ENCODE measurements around the gene FYN.

FYN gene

DNA sequence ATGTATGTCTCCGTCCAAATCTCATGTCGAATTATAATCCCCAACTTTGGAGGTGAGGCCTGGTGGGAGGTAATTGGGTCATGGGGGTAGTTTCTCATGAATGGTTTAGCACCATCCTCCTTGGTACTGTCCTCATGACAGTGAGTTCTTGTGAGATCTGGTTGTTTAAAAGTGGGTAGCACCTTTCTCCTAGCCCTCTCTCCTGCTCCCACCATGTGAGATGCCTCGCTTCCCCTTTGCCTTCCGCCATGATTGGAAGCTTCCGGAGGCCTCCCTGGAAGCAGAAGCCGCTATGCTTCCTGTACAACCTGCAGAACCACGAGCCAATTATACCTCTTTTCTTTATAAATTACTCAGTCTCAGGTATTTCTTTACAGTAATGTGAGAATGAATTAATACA, 123.1 kb downstream of the FYN start:
- no peak for DNase-seq (ENCODE audit: low read depth in 2 of 2)

DNA sequence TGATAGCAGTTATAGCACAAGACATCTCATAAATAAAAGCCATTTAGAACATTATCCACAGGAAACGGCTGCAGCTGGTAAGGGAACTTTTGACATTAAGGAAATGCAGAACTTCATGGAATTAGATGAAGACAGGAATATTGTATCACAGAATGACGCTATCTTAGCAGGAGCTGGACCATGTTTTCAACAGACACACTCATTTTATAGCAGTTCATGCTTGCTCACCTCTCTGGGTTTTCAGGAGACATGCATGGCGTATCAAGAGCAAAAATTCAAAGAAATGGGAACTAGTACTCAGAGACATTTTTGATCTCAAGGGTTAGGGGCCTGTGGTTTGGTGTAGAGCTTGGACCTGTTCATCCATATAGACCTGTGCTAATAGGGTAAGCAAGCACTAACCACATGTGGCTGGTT, 125.0 kb downstream of the FYN start:
- DNase-seq (ENCODE audit: low read depth in 2 of 2): no peak

DNA sequence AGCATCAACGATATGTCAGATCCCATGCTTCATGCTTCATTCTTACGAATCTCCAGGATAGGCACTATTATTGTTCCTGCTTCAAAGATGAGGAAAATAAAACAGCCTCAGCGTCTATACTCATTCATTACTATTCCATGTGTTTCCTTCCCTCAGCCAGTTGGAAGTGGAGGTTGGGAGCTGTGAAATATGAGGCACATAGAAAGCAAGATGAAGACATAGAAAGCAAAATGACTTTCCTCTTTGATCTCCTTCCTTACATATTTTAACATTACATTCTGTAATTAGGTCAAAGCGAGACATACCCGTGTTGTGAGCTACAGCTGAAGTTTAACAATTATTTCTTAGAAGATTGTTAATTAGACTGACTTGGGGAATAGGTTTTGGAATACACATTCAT, 125.4 kb downstream of the FYN start:
- no peak for DNase-seq (ENCODE audit: low read depth in 2 of 2)

DNA sequence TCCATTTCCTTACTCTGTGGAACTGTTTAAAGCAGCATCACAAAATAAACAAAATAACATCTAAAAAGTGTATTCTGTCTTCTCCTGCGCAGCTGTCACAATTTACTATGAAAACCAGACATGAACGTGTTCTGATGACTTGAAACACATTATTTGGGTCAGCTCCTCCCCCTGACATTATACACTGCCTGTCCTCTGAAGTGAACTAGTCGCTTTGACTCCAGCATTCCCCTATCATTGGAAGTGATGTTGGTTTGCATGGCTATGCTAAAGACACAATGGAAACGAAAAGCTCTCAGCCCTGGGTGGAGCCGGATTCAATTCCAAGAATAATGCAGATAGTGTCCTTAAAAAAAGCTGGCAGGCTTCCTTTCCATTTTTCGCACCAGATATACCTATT, 125.9 kb downstream of the FYN start:
- DNase-seq (ENCODE audit: low read depth in 2 of 2): no peak

DNA sequence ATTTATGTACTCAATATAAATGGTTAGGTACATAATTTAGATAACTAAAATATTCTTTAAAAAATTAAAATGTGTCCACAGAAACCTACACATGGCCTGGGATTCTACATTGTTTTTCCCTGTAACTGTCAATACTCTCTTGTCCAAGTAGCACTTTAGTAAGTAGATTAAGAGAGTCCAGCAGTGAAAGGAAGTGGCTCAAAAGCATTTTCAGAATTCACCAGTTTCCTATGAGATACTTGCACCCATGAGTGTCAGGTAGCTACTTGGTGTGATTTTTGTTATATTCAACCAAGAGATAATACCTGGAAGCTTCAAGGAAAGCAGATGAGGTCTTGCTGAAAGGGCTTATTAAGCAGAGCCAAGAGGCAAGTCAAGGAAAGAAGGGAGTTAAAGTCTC, 126.3 kb downstream of the FYN start:
- no peak for DNase-seq (ENCODE audit: low read depth in 2 of 2)

DNA sequence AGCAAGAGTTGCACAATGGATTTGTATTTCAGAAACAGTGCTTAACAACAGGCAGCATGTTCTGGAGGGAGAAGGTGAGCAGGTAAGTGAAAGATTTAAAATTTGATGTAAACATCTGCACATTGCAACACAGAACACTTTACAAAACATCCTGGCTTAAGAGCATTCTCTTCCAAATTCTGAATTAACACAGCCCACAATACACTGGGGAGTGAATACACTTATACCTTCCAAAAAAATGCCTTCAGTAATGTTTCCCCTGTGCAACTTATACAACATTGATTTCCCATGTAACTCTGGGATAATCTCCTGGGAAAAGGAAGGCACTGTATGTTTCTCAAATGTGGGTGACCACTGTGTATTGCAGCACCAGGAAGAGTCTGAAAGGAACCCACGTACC, 127.6 kb downstream of the FYN start:
- DNase-seq (ENCODE audit: low read depth in 2 of 2): no peak

DNA sequence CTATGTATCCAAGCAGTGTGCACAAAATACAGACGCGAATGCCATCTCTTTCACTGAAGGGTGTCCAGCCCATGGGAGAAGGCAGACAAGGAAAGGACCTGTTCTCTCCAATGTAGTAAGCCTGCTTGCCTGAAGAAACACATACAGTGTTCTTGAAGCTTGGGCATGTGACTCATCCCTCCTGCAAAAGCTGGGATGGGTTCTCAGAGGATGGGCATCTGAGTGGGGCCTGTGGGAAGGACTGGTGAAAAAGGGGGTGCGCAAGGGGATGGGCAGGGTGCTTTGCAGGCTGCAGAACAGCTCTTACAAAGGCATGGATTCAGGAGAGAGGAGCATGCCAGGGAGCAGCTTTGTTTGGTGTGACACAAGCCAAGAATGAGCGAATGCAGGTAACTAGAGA, 128.1 kb downstream of the FYN start:
- DNase-seq (ENCODE audit: low read depth in 2 of 2): no peak

DNA sequence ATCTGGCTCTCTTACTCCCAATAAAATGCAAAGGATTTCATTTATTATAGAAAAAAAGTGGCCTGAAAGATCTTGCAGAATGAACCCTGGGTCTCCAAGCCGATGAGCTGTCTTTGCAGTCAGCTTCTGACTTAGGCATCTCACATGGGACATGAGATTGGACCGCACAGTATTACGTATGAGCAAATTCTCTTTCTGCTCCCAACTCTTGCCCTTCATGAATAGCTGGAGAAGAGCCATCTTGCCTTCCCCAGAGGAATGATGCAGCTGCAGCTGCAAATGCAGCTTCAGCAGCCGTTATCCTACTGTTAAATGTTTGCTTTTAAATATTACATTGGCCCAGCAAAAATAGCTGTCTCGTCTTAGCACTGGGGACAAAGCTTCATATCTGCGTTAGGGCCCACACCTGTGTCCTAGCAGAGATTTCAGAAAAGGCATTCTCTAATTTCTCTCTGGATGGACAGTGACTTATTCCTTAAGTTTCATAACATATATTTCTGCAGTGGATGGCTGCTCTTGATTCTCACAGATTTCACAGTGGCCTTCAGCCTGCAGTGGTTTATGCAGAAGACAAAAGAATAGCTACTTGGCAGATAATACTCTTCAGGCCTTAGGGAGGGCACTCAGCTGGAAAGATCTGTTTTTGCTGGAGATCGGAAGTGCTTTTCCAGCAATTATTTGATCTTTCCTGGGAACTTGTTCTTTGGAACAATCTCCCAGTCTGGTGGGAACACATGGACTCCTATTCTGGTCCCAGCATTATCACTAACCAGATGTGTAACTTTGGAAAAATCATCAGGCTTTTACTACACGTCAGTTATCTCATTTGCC, 129.2 kb downstream of the FYN start:
- DNase-seq (ENCODE audit: low read depth in 2 of 2): no peak

DNA sequence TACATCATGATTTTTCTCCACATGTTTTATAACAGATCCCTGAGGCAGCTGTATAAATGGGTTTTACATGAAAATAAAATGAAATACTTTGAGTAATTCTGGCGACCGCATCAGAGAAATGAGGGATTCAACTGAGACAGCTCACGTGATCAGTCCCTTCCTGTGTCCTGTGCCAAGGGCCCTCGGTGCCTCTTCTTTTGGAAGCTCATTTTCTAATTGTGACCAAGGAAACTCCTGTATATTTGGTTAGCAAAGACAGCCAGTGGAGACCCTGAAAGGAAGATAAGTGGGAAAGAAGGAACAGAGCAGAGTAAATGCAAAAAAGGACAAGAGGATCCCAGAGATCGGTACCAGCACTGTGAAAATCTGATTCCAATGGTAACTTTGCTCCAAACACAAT, 129.9 kb downstream of the FYN start:
- no peak for DNase-seq (ENCODE audit: low read depth in 2 of 2)

DNA sequence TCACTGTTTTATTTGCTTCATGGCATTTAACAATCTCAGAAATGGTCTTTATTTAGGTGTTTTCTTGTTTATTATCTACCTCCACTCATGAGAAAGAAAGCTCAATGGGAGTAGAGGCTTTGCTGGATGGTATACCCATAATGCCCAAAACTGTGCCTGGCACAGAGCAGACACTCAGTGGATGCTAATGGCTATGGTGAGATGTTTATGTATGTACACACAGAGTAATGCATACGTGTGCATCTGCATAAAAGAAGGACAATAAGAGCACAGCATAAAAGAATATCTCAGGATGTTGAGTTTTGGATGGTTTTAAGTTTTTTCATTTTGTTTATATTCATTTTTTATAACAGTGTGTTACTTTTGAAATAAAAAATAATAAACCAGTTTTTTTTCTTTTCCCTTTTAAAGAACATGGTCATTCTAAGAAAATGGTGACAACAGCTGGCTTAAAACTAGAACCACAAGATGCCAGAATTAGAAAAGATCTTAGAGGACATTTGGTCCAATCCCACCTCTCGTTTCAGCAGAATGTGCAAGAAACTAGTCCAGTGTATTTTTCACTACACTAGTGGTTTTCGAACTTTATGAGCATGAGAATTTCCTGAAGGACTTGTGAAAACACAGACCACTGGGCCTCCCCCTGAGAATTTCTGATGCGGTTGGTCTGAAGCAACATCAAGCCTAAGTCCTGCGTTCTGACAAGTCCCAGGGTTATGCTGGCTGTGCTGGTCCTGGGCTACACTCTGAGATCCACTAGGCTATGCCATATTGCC, 131.9 kb downstream of the FYN start:
- no peak for DNase-seq (ENCODE audit: low read depth in 2 of 2)

DNA sequence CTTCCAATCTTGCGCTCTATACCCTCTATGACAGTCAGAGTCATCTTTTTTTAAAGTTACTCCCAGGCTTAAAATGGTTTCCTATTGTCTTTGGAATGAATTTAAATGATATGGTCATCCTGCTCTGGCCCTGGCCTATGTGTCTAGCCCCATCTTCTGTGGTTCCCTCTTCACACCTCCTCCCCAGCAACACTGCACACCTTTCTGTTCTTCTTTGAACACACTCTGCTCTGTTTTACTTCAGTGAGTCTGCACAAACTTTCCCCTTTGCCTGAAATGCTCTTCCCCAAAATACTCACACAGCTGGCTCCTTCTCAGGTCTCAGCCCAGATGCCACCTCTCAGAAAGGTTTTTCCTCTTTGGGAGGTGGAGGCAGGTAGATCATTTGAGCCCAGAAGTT, 132.7 kb downstream of the FYN start:
- no peak for DNase-seq (ENCODE audit: low read depth in 2 of 2)

DNA sequence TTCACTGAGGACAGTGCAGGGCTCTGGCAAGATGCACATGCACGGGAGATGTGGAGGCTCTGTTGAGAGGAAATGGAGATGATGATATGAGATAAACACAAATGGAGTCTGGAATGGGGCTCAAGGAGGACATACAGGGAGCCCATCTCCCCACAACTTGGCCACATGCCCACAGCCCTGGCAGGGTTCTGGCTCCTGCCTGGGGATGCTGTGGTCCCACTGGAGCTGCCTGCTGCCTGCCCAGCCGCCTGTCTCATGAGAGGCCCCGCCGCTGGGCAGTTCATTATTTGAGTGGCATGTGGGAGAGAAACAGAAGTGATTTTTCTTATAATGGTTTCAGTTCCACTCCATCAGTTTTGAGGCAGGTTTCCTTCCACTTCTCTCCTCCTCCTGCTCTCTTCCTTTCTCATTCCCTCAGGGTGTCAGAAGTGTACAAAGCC, 134.0 kb downstream of the FYN start:
- DNase-seq (ENCODE audit: low read depth in 2 of 2): no peak

DNA sequence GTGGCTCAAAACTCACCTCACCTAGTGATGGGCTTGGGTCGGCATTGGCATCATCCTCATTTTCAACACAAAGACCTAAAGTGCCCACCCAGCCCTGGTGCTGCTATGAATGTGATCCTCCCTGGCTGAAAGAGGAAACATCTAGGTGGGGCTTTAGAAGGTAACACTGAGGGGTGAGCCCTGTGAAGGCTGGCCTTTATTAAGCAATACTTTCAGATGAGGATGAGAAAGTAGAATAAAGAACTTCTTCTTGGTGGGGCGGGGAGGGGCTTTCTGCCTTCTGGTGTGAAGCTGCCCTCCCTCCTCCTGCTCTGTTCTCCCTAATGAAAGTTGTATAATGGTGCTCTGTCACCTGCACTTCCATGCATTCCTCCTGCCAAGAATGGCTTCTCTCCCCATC, 134.6 kb downstream of the FYN start:
- DNase-seq (ENCODE audit: low read depth in 2 of 2): no peak

DNA sequence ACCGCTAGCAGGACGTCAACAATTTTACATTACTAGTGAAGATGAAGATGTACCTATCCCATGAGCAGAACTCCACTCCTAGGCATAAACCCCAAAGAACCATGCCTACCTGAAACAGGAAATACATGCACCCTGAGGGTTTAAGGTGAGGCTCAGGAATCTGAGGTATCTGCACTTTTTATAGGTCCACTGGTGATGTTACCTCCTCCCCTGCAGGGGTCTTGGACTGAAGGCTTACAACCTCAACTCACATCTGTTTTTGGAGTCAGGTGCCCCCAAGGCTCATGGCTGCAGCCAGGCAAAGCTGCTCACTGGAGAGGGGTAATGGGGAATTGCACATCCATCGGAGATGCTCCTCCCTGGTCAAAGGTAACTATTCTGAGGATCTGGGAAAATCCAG, 135.1 kb downstream of the FYN start:
- no peak for DNase-seq (ENCODE audit: low read depth in 2 of 2)

DNA sequence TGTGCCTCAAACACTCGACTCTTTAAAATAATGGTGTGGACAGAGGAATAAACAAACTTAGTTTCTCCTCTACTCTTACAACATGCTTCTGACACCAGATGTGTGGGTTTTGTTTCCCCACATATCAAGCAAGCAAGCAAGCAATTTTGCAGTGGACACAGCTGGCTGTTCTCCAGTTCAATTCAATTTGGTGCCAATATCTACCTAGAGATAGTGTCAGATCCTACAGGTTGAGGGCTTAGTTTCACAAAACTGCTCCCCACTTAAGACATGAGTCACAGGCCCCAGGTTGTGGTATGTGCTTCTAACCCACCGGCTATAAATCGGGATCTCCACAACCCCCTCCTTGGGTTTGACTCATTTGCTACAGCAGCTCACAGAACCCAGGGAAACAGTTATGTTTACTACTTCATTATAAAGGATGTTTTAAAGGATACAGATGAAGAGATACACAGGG, 136.2 kb downstream of the FYN start:
- no peak for DNase-seq (ENCODE audit: low read depth in 2 of 2)

DNA sequence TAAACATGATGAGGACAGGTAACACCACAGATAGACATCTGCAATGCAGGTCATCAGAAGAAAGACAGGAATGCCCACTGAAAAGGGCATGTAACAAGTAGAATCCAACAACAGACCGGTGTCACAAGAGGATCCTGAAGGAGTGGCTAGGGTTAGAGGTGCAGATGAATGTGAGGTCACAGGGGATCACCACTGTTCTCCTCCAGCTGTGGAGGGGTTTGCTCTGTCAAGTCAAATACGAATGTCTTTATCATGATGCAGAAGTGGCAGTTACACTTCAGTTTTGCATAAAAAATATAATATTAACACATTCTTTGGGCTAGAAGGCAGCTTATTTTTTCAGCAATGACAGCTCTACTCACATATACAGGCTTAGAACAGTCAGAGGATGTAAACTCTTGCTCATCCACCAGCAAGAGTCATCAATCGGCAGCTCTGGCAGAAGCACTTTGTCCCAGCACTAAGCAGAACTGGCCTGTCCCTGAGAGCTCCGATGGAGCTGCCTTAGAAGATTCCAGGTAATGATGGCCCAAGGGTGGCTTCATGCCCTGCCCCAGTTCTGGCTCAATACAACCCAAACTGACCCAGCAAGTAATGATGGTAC, 137.1 kb downstream of the FYN start:
- no peak for DNase-seq (ENCODE audit: low read depth in 2 of 2)

DNA sequence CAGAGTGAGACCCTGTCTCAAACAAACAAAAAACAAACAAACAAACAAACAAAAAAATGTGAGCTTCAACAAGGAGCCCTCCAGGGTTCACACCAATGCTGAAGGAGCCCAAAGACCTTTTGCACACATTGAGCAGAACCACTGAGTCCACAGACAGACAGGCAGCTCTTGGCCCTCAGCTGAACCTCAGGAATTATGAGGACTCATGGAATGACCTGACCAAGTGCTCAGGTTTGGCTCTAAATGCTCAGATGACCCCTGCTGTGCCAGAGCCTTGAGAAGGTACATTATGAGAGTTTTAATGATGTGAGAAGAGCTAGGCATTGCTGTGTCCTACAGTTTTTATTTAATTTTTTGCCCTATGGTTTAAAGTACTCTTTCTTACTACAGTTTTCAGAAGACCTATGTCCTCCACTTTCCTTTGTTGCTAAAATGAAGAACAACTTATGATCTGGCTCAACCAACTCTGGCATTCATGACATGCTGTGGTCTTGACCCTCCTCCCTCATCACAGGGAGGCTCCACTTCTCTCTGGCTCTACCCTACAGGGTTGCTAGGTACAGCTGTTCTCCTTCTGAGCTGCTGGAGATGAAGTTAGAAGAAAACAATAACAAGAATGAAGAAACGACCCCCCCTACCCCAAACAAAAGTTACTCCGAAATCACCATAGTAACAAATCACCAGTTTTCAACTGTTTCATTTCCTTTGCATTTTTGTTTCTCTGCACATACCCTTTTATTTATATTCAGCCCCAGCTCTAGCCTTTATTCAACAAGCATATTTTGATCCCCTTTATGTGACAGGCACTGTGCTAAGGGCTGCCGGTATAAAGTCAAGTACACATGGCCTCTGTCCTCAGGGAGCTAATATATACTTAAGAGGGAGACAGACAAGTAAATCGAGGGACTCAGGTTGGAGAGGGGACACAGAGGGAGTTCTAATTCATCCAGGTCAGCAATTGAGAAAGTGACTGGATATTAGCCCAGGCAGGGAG, 138.9 kb downstream of the FYN start:
- no peak for DNase-seq (ENCODE audit: low read depth in 2 of 2)

DNA sequence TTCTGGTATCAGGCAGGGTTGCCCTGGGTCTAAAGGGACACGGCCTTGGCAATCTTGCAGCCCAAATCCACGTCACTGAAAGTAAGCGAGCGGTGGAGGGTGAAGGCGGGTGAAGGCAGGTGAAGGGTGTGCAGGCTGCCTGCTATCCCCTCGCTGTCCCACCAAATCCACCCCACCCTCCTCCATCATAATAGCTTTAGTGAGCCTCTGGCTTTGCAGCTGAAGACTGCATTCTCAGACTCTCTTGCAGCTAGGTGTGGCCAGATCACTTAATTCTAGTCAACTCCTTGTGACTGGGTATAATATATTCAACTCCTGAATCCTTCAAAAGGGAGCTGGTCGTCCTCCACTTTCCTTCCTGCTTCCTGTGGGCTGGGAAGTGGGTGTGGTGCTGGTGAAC, 140.9 kb downstream of the FYN start:
- no peak for DNase-seq (ENCODE audit: low read depth in 2 of 2)

DNA sequence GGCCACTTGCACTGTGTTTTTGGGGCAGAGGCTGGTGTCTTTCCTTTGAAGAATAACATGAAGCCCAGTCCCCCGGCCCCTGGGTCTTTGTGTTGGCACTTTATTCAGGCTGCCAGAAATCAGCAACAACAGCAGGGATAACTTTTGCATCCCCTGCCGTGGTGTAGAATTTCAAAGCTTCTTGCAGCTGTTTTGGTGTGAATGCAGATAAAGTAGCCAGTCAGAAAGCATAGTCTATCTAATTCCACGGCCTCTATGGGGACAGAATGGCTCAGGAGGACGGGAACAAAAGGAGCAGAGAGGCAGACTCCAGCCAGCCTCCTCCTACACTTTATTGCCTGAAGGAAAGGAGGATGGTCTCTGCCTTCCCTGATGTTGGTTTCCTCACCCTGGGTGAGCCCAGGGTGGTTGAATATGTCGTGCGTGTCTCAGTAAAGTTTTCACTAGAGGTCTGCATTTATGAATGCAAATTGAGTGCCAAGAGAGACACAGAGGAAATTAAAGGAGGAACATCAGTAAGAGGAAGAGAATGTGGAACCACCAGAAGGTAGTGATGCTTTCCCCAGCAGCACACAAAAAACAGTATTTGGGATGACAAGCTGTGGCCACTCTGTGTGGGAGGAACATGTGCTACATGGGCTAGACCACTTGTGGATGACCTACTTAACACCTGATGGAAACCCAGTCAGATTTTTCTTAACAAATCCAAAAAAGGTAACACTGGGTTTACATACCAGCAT, 141.6 kb downstream of the FYN start:
- DNase-seq (ENCODE audit: low read depth in 2 of 2): no peak

DNA sequence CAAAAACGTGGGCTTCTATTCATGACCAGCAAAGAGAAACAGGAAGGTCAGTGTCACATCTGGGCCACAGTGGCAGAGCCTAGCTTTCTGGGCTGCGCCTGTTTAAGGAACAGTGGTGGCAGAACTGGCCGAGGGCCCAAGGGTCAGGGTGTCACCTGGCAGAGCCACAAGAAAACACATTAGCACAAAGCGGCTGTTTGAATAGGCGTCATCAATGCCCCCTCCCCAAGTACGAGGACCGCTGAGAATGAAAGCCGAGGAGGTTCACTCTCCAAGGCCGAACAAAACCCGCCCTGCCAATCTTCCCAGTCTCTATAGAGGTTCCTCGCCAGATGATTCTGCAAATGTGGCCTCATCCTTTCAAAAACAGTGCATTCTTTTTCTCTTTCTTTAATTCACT, 142.4 kb downstream of the FYN start:
- no peak for DNase-seq (ENCODE audit: low read depth in 2 of 2)

DNA sequence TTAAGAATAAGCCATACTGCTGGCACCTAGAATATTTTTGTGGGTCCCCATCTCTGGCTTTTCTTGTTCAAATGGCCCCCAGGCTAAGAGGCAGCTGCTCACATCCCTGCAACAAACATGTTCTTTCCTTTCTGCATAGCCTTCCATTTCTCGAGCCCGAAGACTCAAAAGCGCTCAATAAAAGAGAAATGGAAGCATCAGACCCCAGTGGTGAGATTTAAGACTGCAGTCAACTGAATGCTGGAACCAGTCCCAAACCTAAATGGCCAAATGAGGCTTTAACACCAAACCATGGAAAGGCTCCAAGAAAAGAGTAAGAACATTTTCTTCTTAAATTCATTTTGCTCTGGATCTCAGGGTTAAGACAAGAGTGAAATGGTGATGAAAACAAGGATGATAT, 145.4 kb downstream of the FYN start:
- DNase-seq (ENCODE audit: low read depth in 2 of 2): no peak

Measured in stimulated activated CD4-positive, alpha-beta T cell treated with anti-CD3 and anti-CD28 coated beads, Interleukin-15, amount 100 ng/mL, for 48 hours (primary cell).